HCEC 1CT (cell line): ENCODE measurements around the gene ZKSCAN4.

Experiments
- DNase-seq: peaks from one replicate; pipeline ENCODE4 v3.0.0-alpha.2; 2017

Gene ZKSCAN4

DNA sequence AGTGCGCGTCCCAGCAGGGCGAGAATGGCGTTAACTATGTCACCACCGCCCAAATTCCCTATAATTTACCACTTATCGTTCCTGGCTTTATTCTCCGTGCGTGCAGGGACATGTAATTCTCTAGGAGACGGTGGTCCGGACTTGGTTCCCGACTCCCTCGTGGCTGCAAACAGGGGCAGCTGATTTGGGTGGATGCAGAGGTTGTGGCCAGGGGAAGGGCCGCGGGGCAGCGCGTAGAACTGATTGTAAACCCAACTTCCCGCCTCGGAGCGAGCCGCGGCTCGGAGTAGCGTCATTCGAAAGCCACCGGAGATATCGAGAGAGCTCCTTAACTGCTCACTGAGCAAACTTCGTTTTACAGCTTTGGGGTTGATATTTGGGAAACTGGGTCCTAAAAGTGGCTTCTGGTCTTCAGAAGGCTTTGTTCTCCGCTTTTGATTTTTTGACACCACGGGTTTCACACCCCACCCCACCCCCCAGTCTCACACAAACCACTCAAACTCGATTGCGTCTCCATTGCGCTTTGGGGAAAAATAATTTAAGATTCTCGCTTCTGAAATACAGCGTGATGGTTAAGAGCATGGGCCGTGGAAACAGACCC, 44.5 kb downstream of the ZKSCAN4 start:
- peak; percentile 44 for DNase-seq

GRCh38 chr6:28206928-28207509, 45.0 kb downstream of the ZKSCAN4 start:
- DNase-seq = peak; percentile 19

DNA sequence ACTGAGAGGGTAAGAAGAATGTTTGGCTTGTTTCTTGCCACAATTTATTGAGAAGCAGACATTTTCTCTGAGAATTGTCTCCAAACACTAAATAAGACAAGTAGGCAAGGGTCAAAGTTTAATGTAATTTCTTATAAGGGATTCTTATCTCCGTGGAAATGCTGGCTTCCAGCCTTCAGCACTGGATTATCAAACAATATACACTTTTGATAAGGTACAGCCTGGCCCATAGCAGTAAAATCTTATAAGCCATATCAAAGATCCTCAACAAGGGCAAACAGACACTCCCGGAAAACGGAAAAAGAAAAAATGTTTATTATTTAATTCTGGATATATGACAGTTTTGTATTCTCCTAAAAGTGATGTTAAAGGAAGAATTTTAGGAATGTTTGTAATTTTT, 45.5 kb downstream of the ZKSCAN4 start:
- DNase-seq = no peak

DNA sequence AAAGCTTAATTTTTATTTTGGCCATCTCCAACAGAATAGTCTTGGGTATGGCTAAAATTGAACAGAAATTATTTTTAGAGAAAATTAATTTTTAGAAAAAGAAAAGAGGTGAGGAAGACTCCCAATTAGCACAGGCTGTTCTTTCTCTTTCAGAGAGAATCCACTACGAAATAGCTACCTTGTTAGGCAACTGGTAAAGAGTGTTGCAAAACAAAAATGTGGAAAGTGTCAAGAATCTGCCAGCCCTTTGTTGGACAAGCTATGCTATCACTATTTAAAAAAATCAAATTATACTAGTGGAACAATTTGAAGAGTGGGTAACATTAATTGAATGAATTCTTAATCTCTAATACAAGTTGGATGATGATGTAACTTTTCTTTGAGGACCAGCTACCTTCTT, 46.2 kb downstream of the ZKSCAN4 start:
- no peak for DNase-seq

GRCh38 chr6:28203201-28203600, 48.9 kb downstream of the ZKSCAN4 start:
- DNase-seq = no peak

DNA sequence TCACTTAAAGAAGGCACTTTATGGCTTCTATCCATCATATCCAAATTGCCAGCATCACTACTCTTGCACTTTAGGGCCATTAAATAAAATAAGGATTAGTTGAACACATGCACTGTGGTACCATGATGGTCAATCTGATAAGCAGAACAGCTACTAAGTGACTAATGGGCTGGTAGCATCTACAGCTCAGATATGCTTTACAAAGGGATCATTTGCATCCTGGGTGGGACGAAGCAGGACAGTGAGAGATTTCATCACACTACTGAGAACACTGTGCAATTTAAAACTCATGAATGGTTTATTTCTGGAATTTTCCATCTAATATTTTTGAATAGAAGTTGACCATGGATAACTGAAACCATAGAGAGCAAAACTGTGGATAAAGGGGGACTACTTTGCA, 52.0 kb downstream of the ZKSCAN4 start:
- no peak for DNase-seq
